Fibroblast of upper back skin (primary cell): ENCODE data around the gene CDCP1.

Source experiments
- DNase-seq: peaks from one replicate; pipeline ENCODE4 v3.0.0-alpha.2; 2013

Gene CDCP1

GRCh38 chr3:45106874-45107273 is 39.3 kb downstream of the CDCP1 start:
- DNase-seq, result no peak

DNA sequence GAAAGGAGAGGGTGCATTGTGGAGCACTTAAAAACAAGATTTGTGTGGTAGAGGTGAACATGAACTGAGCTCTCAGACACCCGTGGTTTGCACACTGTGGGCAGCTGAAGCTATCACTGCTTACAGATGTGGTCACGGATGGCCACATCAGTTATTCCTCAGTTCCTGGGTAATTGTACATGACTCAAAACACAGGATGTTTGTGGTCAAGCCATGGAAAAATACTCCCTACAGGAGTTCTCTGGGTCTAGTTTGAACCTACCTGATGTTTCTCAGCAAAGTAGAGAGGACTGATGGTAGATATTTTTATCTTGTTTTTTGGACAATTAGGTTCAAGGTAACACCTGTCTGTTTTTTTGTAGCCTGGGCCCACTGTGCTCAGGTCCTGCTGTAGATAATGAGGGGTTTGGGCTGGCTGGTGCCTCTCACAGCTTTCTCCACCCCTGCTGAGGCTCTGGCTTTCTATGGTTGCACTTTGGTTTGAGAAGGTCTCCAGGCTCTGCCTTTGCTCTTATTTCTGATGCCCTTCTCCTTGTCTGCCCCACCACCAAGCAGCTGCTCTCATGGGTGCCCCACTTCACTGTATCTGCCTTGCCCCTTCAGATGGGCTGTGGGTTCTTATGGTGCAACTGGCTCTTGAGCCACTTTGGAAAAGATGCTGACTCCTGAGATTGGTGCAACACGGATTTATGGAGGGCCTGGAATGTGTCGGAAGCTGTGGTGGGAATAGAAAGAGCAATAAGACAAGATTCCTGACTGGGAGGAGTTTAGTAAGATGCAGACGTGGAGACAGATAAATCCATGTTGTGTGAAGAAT is 40.1 kb downstream of the CDCP1 start:
- peak; percentile 87 for DNase-seq

DNA sequence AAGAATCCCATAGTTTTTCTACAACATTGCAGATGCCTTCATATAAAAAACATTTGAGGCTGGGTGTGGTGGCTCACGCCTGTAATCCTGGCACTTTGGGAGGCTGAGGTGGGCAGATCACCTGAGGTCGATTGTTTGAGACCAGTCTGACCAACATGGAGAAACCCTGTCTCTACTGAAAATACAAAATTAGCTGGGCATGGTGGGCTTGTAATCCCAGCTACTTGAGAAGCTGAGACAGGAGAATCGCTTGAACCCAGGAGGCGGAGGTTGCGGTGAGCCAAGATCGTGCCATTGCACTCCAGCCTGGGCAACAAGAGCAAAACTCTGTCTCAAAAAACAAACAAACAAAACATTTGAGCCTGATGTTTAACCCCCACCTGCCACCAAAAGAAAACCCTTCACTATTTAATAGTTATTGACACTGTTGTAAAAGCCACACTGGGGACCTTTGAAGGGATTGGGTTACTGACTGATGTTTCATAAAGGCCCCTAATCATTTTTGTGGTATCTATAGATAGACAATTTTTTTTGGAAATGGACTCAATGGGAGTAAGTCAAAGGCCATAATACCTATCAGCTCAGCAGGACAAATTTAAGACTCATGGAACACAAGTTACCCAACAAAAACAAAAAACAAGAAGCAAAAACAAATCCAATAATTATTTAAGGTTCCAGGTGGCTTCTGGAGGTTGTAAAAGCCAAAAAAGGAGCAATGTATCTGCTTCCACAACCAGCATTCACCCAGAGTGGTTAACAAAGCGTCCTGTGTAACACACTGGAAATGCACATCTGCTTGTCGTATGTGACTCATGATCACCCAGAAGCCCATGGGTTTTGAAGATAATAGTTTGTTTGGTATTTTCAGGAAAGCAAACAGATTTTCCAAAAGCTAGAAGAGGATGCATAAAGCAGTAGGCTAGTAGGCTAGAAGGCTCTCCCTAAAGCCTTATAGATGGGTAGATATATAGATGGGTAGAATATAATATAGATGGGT is 41.2 kb downstream of the CDCP1 start:
- DNase-seq, result peak; percentile 62

- no peak for DNase-seq
These were observed 42.1 kb downstream of the CDCP1 start for GRCh38 chr3:45103753-45104714.

GRCh38 chr3:45103334-45103733 is 42.8 kb downstream of the CDCP1 start:
- no peak for DNase-seq

DNA sequence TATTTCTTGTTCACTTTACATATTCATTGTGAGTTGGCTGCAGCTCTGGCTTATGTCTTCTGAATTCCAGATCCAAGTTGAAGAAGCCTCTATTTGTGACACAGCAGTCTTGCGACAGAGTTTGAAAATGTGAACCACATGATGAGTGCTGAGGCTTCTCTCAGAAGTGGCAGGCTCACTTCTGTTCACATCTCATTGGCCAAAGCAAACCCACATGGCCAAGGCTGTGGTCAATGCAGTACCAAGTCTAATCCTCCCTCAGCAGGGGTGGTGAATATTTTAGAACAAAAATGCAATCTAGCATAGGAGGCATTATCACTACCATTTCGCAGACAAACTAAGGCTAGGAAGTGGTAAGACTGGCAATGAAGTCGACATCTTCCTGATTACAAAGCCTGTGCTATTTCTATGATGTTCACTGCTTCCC is 45.2 kb downstream of the CDCP1 start:
- DNase-seq, result peak; percentile 89

GRCh38 chr3:45098310-45098709 is 47.9 kb downstream of the CDCP1 start:
- DNase-seq, result no peak

DNA sequence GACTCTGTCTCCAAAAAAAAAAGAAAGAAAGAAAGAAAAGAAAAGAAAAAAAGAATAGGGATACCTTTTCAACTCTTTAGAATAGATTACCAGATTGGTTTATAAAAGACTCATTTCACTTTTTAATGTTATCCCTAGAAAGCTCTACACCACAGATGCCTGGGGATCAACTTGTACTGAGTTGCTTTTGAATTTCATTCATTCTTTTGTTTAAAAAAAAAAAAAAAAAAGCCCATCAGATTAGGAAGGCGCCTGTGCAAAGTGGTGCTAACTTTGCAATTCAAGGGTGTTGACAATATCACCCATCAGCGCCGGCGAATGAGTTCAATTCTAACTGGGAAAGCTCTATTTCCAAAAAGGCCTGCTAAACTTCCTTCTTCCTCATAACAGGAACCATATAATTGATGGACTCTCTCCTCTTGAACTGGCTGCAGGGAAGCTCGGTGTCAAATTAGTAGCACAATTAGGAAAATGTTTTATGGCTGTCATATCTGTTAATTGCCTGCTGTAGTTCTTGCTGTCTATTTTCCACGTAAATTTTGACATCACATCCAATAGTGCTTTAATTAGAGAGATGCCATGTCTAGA is 48.8 kb downstream of the CDCP1 start:
- no peak for DNase-seq

GRCh38 chr3:45095916-45096526 is 50.2 kb downstream of the CDCP1 start:
- no peak for DNase-seq

- DNase-seq, result no peak
These were observed 53.0 kb downstream of the CDCP1 start for GRCh38 chr3:45093176-45093575.

GRCh38 chr3:45092132-45093031 is 53.8 kb downstream of the CDCP1 start:
- peak; percentile 76 for DNase-seq

- DNase-seq, result no peak
These were observed 55.3 kb downstream of the CDCP1 start for GRCh38 chr3:45090855-45091254.

DNA sequence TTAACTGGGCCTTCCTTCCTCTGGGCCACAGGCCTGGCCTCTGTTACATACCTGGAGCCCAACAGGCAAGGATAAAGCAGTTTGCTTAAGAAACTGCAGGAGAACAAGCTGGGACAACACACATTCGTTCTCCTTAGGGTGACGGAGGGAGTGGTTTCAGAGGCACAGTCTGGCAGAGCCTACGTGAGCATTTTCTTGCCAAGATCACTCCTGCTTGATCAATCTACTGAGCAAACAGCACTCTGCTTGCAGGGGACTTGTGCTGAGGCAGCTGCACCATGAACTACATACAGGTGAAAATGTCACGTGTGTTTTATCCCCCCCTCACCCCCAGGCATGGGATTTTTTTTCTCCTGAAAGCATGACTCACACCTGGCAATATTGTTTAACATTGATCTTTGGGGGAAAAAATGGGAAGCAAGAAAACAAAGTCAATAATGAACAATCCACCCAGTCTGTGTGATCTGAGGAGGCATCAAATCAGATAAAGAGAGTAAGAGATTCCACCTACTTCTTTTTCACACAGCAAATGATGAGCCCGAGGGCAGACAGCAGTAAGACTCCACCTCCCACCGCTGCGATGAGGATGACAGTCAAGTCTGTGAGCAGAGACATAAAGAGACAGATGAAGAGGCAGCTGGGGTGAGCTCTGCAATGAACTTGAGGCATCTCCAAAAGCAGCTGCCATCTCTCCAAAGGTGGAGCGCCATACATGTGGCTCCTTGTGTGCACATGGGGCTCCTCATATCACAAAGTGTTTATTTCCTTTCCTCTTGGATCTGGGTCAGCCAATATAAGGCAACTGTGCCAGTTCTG is 57.4 kb downstream of the CDCP1 start:
- no peak for DNase-seq

DNA sequence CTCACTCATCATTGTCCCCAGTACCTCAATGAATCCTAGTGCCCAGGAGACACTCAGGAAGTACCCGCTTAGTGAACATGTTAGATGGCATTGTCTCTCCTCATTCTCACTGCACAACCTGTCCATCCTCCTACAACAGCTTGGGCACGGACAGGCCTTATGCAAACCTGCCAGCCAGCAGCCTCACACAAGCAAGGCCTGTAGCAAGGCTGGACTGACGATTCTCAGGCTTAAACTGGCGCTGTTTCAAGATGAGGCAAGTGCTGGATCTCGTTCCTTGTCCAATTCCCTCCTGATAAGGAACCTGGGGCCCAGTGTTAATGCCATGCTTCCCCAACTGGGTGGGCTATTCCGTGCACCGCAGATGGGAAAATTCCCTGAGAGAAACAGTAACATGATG is 59.0 kb downstream of the CDCP1 start:
- no peak for DNase-seq

- DNase-seq, result peak; percentile 96
These were observed 61.1 kb downstream of the CDCP1 start for GRCh38 chr3:45084820-45085816.

- DNase-seq, result no peak
These were observed 61.8 kb downstream of the CDCP1 start for GRCh38 chr3:45084361-45084760.

GRCh38 chr3:45083023-45083422 is 63.2 kb downstream of the CDCP1 start:
- DNase-seq, result no peak

GRCh38 chr3:45082142-45082538 is 64.0 kb downstream of the CDCP1 start:
- DNase-seq, result peak; percentile 56
